HG03097 (cell line): ENCODE measurements around the gene TLR10.
"Not testable (repeated sequence)": the region's sequence is repeated elsewhere in the genome, so short reads cannot be mapped to it uniquely, and the experiment has no call there.

Experiments used
- ATAC-seq: cut with Tn5 transposase; IDR thresholded peaks from one replicate; pipeline ENCODE4 v1.9.1; 2021; ENCODE audit not compliant: unreplicated experiment, low FRiP score

The TLR10 gene

GRCh38 chr4:38782452-38783108 is at the start of gene TLR10:
TSS of gene TLR10 (minus strand) at chr4:38782990. CDS start at chr4:38775590, 7,400 bp downstream.
- ATAC-seq, result peak; percentile 59

GRCh38 chr4:38832206-38832605 is 49.4 kb upstream of the TLR10 start:
- no peak for ATAC-seq

GRCh38 chr4:38831653-38832052 is 48.9 kb upstream of the TLR10 start:
- ATAC-seq, result no peak

- no peak for ATAC-seq
Observed at GRCh38 chr4:38829237-38829636, 46.4 kb upstream of the TLR10 start.

- ATAC-seq, result no peak
Observed at GRCh38 chr4:38823766-38824165, 41.0 kb upstream of the TLR10 start.

- ATAC-seq, result no peak
Observed at GRCh38 chr4:38822748-38823303, 40.0 kb upstream of the TLR10 start.

- ATAC-seq, result no peak
Observed at GRCh38 chr4:38821739-38822138, 38.9 kb upstream of the TLR10 start.

- peak; percentile 40 for ATAC-seq
Observed at GRCh38 chr4:38820329-38821061, 37.7 kb upstream of the TLR10 start.

GRCh38 chr4:38819569-38819968 is 36.8 kb upstream of the TLR10 start:
- peak; percentile 48 for ATAC-seq

- ATAC-seq, result peak; percentile 41
Observed at GRCh38 chr4:38818441-38818976, 35.7 kb upstream of the TLR10 start.

GRCh38 chr4:38815885-38816782 is 33.3 kb upstream of the TLR10 start:
- ATAC-seq, result no peak

- ATAC-seq, result no peak
Observed at GRCh38 chr4:38814386-38814785, 31.6 kb upstream of the TLR10 start.

- no peak for ATAC-seq
Observed at GRCh38 chr4:38811297-38811696, 28.5 kb upstream of the TLR10 start.

- ATAC-seq, result not testable (repeated sequence)
Observed at GRCh38 chr4:38807462-38807861, 24.7 kb upstream of the TLR10 start.

- not testable (repeated sequence) for ATAC-seq
Observed at GRCh38 chr4:38806251-38806650, 23.5 kb upstream of the TLR10 start.

GRCh38 chr4:38805530-38806145 is 22.8 kb upstream of the TLR10 start:
- ATAC-seq, result peak; percentile 69

GRCh38 chr4:38804654-38805295 is 22.0 kb upstream of the TLR10 start, which contains the start of gene TLR1:
TSS of gene TLR1 (minus strand) at chr4:38804791. CDS start at chr4:38798831, 5,960 bp downstream.
- peak; percentile 38 for ATAC-seq

GRCh38 chr4:38803833-38804653 is 21.3 kb upstream of the TLR10 start:
- ATAC-seq, result peak; percentile 53
